DND-41 (cell line): ENCODE measurements around the gene PADI2.

ENCODE experiments used
- ATAC-seq: fragments of 200-7000 bp; cut with Tn5 transposase; 3 replicates; pipeline ENCODE4 v1.9.1; 2021; ENCODE audit warnings: low read depth; ENCODE audit not compliant: insufficient read depth
- DNase-seq: peaks from one replicate; pipeline ENCODE4 v3.0.0-alpha.2; 2020
- H2AFZ ChIP-seq: 2 replicates; pipeline ENCODE4 v1.6.0; 2012; ENCODE audit warnings: low read depth, low read length
- H3K27ac ChIP-seq: 2 replicates; pipeline ENCODE4 v1.5.1; 2012; ENCODE audit warnings: low read length, inconsistent platforms
- H3K27me3 ChIP-seq: fragments of 200-600 bp; sonication (generic); 2 replicates; pipeline ENCODE4 v1.6.0; 2012; ENCODE audit warnings: low read length, mild to moderate bottlenecking, inconsistent platforms; ENCODE audit not compliant: insufficient read depth, poor library complexity
- H3K36me3 ChIP-seq: 2 replicates; pipeline ENCODE4 v1.5.1; 2012; ENCODE audit warnings: low read length, inconsistent platforms; ENCODE audit not compliant: insufficient read depth
- H3K4me1 ChIP-seq: 2 replicates; pipeline ENCODE4 v1.5.1; 2012; ENCODE audit warnings: mild to moderate bottlenecking, low read length; ENCODE audit not compliant: insufficient read depth
- H3K4me2 ChIP-seq: 2 replicates; pipeline ENCODE4 v1.6.0; 2012; ENCODE audit warnings: mild to moderate bottlenecking, moderate library complexity, low read length, inconsistent platforms; ENCODE audit not compliant: insufficient read depth
- H3K4me3 ChIP-seq, 2 experiments: fragments of 200-600 bp in 1 of 2; shearing (Covaris generic) in 1 of 2; 2 replicates each; pipeline ENCODE4 v1.5.1; 2012 to 2016; ENCODE audit warnings: inconsistent platforms in 2 of 2, low read length in 2 of 2, mild to moderate bottlenecking in 2 of 2, low read depth in 1 of 2, moderate library complexity in 1 of 2
- H3K79me2 ChIP-seq: 2 replicates; pipeline ENCODE4 v1.6.0; 2012; ENCODE audit warnings: low read length, inconsistent platforms; ENCODE audit not compliant: insufficient read depth
- H3K9ac ChIP-seq: 2 replicates; pipeline ENCODE4 v1.6.0; 2012; ENCODE audit warnings: low read depth, mild to moderate bottlenecking, inconsistent platforms, low read length, moderate library complexity
- H3K9me3 ChIP-seq: 2 replicates; pipeline ENCODE4 v1.5.1; 2012; ENCODE audit warnings: low read length, moderate library complexity, mild to moderate bottlenecking, inconsistent platforms; ENCODE audit not compliant: insufficient read depth, severe bottlenecking
- H4K20me1 ChIP-seq: 2 replicates; pipeline ENCODE4 v1.6.0; 2012; ENCODE audit warnings: low read length; ENCODE audit not compliant: insufficient read depth
- CTCF ChIP-seq: IDR thresholded peaks from 2 replicates; pipeline ENCODE4 v1.5.1; 2012; ENCODE audit warnings: borderline replicate concordance, low read length, moderate library complexity, mild to moderate bottlenecking; ENCODE audit not compliant: poor library complexity, severe bottlenecking; ENCODE audit errors: extremely low read depth
- EZH2 ChIP-seq: IDR thresholded peaks from 3 replicates; pipeline ENCODE4 v1.6.1; 2012; ENCODE audit warnings: borderline replicate concordance, low read depth, mild to moderate bottlenecking, moderate library complexity, low read length, inconsistent platforms; ENCODE audit not compliant: severe bottlenecking

The PADI2 gene

GRCh38 chr1:17095141-17095540 is 24.1 kb downstream of the PADI2 start:
- ATAC-seq (no peak), DNase-seq (no peak)
- peaks cover 9% of the 10 kb centered on the region for H3K27me3 ChIP-seq
- no peak overlapping the region for H3K4me3 ChIP-seq
- H3K27ac ChIP-seq = no peak overlapping the region
- H3K4me2 ChIP-seq = no peak overlapping the region
- 0 out of 2 replicates have a peak, but pooled peaks cover 3% of the 10 kb centered on the region for H4K20me1 ChIP-seq
- no peaks in the 10 kb centered on the region for H3K36me3 ChIP-seq
- TF ChIP-seq CTCF (no peak), EZH2 (no peak)
- H3K4me1 ChIP-seq = no peaks in the 10 kb centered on the region
- no peak overlapping the region for H3K9ac ChIP-seq
- H3K79me2 ChIP-seq = no peaks in the 10 kb centered on the region
- no peak overlapping the region for H2AFZ ChIP-seq
- H3K9me3 ChIP-seq = no peaks in the 10 kb centered on the region

- Histone ChIP-seq H4K20me1 (0 out of 2 replicates have a peak, but pooled peaks cover 3% of the 10 kb centered on the region), H3K27ac (no peak overlapping the region), H3K27me3 (peaks cover 9% of the 10 kb centered on the region), H3K4me3 (no peak overlapping the region), H3K9me3 (no peaks in the 10 kb centered on the region), H3K79me2 (no peaks in the 10 kb centered on the region), H3K4me2 (no peak overlapping the region), H3K4me1 (no peaks in the 10 kb centered on the region), H3K9ac (no peak overlapping the region), H2AFZ (no peak overlapping the region), H3K36me3 (no peaks in the 10 kb centered on the region)
- TF ChIP-seq EZH2 (no peak), CTCF (no peak)
- DNase-seq (no peak), ATAC-seq (no peak)
These were observed 24.6 kb downstream of the PADI2 start for GRCh38 chr1:17094664-17095063.

- ATAC-seq = no peak
- no peak for DNase-seq
- no peaks in the 10 kb centered on the region for H3K9me3 ChIP-seq
- 0 out of 2 replicates have a peak, but pooled peaks cover 3% of the 10 kb centered on the region for H4K20me1 ChIP-seq
- no peaks in the 10 kb centered on the region for H3K4me1 ChIP-seq
- H3K36me3 ChIP-seq = no peaks in the 10 kb centered on the region
- TF ChIP-seq CTCF (no peak), EZH2 (no peak)
- no peak overlapping the region for H3K27ac ChIP-seq
- no peak overlapping the region for H3K4me2 ChIP-seq
- no peaks in the 10 kb centered on the region for H3K79me2 ChIP-seq
- no peak overlapping the region for H2AFZ ChIP-seq
- peaks cover 8% of the 10 kb centered on the region for H3K27me3 ChIP-seq
- no peak overlapping the region for H3K9ac ChIP-seq
- no peak overlapping the region for H3K4me3 ChIP-seq
These were observed 25.3 kb downstream of the PADI2 start for GRCh38 chr1:17093822-17094393.
